Activated naive CD8-positive, alpha-beta T cell treated with anti-CD3 and anti-CD28 coated beads, Interleukin-2, amount 50 U/mL, for 24 hours (primary cell): ENCODE measurements around the gene FAM120A.

ENCODE experiments used
- ATAC-seq: fragments of 150-1000 bp; cut with Tn5 transposase; one replicate; pipeline ENCODE4 v1.10.0; 2021
- DNase-seq: peaks from one replicate; pipeline ENCODE4 v3.0.0; 2021
- H3K27ac Mint-ChIP-seq: one replicate; pipeline ENCODE4 v1.8.0; 2021; ENCODE audit warnings: mild to moderate bottlenecking, mixed read lengths
- H3K27me3 Mint-ChIP-seq: one replicate; pipeline ENCODE4 v1.8.0; 2021; ENCODE audit warnings: mixed read lengths
- H3K36me3 Mint-ChIP-seq: one replicate; pipeline ENCODE4 v1.8.0; 2021; ENCODE audit warnings: low read depth, mixed read lengths
- H3K4me1 Mint-ChIP-seq: one replicate; pipeline ENCODE4 v1.8.0; 2021; ENCODE audit warnings: mixed read lengths
- H3K4me3 Mint-ChIP-seq: one replicate; pipeline ENCODE4 v1.8.0; 2021; ENCODE audit warnings: mild to moderate bottlenecking, moderate library complexity, mixed read lengths
- H3K9me3 Mint-ChIP-seq: one replicate; pipeline ENCODE4 v1.8.0; 2021; ENCODE audit warnings: mixed read lengths

FAM120A gene

DNA sequence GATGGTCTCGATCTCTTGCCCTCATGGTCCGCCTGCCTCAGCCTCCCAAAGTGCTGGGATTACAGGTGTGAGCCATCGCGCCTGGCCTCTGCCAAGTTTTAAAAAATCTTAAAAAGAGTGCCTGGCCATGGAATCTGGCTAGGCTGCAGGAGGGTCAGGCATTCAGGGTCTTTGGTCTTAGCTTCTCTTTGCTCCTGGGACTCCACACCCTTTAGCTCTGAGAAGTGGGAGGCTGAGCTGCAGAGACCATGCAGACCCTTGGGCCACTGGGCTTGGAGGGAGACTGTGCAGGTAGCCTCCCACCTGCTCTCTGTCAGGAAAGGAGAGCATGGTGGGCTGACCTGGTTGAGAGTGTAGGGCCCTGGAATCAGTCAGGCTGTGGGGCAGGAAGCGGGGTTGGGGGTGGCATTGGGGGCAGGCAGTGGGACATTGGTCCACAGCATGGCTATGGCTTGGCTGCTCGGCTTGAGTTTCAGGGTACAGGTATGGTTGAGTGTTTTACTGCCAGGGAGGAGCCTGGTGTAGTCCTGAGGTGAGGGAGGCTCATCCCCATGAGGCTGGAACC lies 145.7 kb downstream of the FAM120A start:
- Mint-ChIP-seq H3K9me3 (no peaks in the 10 kb centered on the region), H3K4me3 (no peak overlapping the region), H3K4me1 (peaks cover 47% of the 10 kb centered on the region), H3K27me3 (no peaks in the 10 kb centered on the region), H3K27ac (no peak overlapping the region), H3K36me3 (no peaks in the 10 kb centered on the region)
- DNase-seq: no peak
- ATAC-seq: no peak

DNA sequence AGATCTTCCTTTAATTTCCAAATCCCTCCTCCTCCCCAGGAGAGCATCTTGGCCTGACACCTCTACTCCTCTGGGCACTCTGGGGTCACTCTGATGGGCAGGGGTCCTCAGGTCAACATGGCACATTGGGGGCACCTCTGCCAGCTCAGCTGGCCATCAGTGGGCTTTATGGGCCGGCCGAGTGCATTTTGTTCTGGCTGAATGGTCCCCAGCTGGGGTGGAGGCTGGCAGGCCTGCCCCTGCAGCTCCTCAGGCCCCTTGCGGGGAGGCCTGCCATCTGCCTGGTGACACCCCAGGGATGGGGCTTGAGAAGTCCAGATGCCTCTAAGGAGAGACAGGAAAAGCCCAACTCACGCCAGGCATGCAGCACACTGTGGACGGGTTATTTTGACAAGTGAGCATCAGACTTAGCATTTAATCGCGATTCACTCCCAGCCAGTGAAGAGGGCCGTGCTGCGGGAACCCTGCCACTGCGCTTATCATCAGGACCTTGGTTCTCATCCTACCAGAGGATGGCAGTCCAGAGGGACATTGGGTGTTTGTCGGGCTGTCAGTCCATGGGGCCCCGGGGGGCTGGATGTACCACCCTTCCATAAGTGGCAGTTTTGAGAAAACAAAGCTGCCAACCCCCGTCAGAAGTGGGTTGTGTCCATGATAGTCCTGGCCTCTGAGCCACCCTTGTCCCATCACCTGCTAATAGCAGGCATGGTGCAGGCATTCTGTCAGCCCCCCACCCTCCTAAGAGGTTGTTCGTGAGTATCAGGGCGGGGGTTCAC lies 146.6 kb downstream of the FAM120A start:
- peaks cover 47% of the 10 kb centered on the region for H3K4me1 Mint-ChIP-seq
- H3K27me3 Mint-ChIP-seq: no peaks in the 10 kb centered on the region
- H3K4me3 Mint-ChIP-seq: no peak overlapping the region
- DNase-seq (no peak), ATAC-seq (no peak)
- H3K36me3 Mint-ChIP-seq: peaks cover 1% of the 10 kb centered on the region
- H3K9me3 Mint-ChIP-seq: no peaks in the 10 kb centered on the region
- H3K27ac Mint-ChIP-seq: no peak overlapping the region

DNA sequence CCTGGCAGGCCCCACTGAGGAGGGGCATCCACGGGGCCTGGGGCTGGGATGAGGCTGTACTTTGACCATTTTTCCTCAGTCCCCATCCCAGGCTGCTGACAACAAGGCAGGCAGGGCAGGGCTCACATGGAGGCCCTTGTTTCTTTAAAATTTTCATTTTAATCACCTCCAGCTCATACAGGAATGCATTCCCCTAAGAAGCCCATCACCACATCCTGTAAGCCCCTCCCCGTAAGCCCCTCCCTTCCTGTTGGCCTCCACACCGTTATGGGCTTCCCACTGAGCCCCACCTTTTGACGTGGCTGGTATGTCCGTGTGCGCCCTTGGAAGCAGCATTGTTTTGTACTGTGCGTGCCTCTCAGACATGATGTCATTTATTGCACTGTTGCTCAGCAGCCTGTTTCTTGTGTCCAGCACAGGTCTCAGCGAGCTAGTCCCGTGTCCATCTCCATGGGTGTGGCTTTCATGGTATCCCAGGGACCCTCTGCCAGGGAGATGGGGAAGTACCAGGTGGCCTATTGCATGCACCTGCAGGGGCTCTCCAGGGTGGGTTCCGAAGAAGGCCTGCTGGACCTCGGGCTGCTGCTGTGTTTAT lies 147.3 kb downstream of the FAM120A start:
- Mint-ChIP-seq H3K27ac (no peak overlapping the region), H3K4me1 (peaks cover 47% of the 10 kb centered on the region)

DNA sequence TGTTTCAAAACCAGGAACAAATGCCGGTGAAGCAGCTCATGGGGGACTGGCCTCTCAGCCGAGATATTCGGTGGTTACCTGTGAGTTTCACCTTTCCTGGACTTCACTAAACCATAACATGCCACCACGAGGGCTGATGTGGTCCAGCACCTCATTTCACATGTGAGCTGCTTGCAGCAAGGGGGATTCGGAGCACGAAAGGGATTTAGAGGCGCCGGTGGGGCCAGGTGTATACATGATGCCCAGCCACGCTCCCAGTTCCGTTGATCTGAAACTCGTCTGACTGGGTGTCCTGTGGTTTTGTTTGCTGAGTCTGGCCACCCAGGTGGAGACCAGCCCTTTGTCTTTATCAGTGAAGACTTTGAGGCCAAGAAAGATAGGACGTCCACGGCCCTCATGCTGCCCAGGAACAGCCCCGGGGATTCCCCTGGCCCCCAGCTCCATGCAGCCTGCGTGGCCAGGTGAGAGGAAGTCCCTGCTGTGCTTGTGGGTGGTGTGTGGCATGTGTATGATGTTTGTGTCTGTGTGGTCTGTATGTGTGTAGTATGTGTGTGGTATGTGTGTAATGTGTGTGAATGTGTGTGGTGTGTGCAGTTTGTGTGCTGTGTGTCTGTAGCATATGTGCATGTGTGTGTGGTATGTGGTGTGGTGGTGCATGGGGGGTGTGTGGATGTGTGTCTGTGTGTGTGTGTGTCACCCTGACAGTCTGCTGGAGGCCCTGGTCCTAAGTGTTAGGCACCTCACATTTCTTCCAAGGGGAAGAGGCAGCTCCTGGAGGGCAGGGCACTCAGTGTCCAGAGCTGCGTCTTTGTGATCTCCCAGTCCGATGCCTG lies 148.3 kb downstream of the FAM120A start:
- Mint-ChIP-seq H3K36me3 (peaks cover 5% of the 10 kb centered on the region), H3K9me3 (peaks cover 3% of the 10 kb centered on the region), H3K27ac (no peak overlapping the region), H3K4me3 (no peak overlapping the region), H3K27me3 (no peaks in the 10 kb centered on the region), H3K4me1 (peaks cover 47% of the 10 kb centered on the region)
- no peak for DNase-seq
- ATAC-seq: no peak

More for the DNA sequence above, 147.3 kb downstream of the FAM120A start:
- DNase-seq (no peak), ATAC-seq (no peak)
- Mint-ChIP-seq H3K9me3 (no peaks in the 10 kb centered on the region), H3K36me3 (peaks cover 1% of the 10 kb centered on the region), H3K4me3 (no peak overlapping the region), H3K27me3 (no peaks in the 10 kb centered on the region)

DNA sequence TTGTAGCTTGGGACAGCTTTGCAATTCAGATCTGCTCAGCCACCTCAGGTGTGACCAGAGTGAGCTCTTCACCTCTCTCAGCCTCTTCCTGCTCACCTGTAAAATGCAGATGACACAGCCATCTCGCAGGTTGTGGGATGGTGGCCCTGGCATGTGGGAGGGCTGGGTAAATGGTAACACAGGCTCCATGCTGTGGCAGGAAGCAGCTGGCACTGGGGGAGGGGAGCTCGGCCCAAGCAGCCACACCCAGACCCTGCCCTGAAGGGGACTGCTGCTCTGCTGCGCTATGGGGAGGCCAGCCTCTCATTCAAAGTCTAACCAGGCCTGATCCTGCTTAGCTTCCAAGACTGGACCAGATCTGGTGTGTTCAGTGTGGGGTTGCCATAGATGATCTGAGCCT lies 149.0 kb downstream of the FAM120A start:
- H3K36me3 Mint-ChIP-seq: peaks cover 8% of the 10 kb centered on the region
- peaks cover 8% of the 10 kb centered on the region for H3K9me3 Mint-ChIP-seq
- no peak overlapping the region for H3K27ac Mint-ChIP-seq
- DNase-seq: no peak
- ATAC-seq: no peak
- no peak overlapping the region for H3K4me3 Mint-ChIP-seq
- H3K27me3 Mint-ChIP-seq: no peaks in the 10 kb centered on the region
- H3K4me1 Mint-ChIP-seq: peaks cover 47% of the 10 kb centered on the region

DNA sequence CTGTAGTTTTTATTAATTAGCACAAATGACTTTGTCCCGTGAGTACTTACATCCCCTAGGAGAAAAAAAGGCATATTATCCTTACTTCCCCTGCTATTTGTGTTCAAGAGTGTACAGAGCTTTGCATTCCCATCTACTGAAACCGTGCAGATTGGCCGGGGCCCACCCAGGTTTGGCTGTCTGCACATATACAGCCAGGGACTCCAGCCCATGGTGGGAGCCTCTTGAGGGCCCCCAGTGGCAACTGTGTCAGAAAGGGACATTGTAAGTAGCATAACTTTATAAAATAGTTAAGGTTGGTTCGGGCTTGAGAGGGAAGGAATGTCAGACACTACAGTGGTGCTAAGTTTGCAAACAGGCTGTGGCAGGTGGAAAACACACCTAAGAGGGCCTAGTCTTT lies 149.6 kb downstream of the FAM120A start:
- Mint-ChIP-seq H3K4me3 (no peak overlapping the region), H3K36me3 (peaks cover 8% of the 10 kb centered on the region), H3K27me3 (no peaks in the 10 kb centered on the region), H3K4me1 (peaks cover 45% of the 10 kb centered on the region), H3K9me3 (peaks cover 10% of the 10 kb centered on the region), H3K27ac (no peak overlapping the region)
- no peak for DNase-seq
- no peak for ATAC-seq

DNA sequence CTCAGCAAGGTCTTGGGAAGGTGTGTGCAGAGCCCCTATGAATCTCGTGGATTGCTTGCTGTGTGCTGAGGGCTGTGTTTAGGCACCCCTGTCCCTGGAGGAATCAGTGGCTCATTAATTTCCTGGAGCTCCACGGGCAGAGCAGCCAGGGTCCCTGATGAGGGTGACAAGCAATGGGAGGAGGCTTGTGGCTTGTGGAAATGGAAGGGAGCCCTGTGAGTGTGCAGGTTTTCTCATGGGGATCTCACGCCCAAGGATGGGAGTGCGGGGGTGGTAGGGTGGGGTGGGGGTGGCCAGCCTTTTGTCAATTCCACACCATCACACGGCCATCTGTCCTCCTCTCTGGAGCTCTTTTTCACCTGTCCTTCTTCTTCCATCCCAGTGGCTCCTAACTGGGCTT lies 150.2 kb downstream of the FAM120A start:
- Mint-ChIP-seq H3K27ac (no peak overlapping the region), H3K4me1 (peaks cover 44% of the 10 kb centered on the region), H3K36me3 (peaks cover 14% of the 10 kb centered on the region), H3K9me3 (peaks cover 15% of the 10 kb centered on the region), H3K27me3 (no peaks in the 10 kb centered on the region), H3K4me3 (no peak overlapping the region)
- DNase-seq: no peak
- no peak for ATAC-seq

DNA sequence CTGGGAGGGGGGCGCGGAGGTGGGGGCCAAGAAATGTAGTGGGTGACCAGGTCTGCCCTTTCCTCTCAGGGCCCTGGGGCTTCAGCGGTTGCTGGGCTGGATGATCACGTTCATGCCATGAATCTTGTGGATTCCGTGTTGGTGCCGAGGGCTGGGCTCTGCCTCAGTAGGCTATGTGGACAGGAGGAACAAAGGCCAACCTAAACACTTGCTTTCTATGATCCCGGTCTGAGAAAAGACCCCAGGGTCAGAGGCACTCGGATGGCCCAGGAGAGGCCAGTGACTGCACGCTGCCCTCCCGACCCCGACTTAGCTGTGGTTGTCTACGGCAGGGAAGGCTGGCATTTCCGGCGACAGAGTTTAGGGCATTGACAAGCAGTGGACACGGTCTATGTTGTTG lies 151.5 kb downstream of the FAM120A start:
- ATAC-seq: no peak
- H3K4me3 Mint-ChIP-seq: no peak overlapping the region
- peaks cover 18% of the 10 kb centered on the region for H3K36me3 Mint-ChIP-seq
- H3K9me3 Mint-ChIP-seq: peaks cover 23% of the 10 kb centered on the region
- no peak for DNase-seq
- no peaks in the 10 kb centered on the region for H3K27me3 Mint-ChIP-seq
- no peak overlapping the region for H3K27ac Mint-ChIP-seq
- H3K4me1 Mint-ChIP-seq: peaks cover 36% of the 10 kb centered on the region

DNA sequence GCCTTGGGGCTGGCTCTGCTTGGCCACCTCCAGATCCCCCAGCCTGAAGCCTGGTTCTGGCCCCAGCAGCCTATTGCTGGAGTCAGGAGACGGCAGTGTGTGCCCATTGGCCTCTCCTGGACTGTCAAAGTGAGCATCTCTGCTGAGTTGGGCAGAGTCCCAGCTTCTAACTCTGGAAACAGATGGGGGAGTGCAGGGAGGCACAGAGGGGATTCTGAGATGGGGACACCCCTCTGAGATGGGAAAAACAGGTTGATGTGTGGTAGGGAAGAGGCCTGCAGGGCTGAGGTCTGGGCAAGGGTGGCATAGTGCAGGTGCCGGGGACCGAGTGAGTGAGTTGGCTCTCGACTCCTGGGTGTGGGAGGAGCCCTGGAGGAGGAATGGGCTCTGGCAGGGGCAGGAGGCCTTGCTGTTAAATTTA lies 152.4 kb downstream of the FAM120A start:
- Mint-ChIP-seq H3K4me1 (peaks cover 28% of the 10 kb centered on the region), H3K4me3 (no peak overlapping the region), H3K27ac (no peak overlapping the region), H3K9me3 (peaks cover 24% of the 10 kb centered on the region), H3K27me3 (no peaks in the 10 kb centered on the region), H3K36me3 (peaks cover 21% of the 10 kb centered on the region)
- DNase-seq (no peak), ATAC-seq (no peak)

DNA sequence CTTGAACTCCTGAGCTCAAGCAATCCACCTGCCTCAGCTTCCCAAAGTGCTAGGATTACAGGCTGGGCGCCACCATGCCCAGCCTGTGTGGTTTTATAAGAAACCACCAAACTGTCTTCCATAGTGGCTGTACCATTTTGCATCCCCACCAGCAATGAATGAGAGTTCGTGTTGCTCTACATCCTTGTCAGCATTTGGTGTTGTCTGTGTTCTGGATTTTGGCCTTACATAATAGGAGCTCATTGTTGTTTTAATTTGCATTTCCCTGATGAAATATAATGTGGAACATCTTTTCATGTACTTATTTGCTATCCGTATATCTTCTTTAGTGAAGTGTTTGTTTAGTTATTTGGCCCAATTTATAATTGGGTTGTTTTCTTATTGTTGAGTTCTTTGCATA lies 154.7 kb downstream of the FAM120A start:
- no peak for DNase-seq
- H3K27me3 Mint-ChIP-seq: no peaks in the 10 kb centered on the region
- peaks cover 5% of the 10 kb centered on the region for H3K4me1 Mint-ChIP-seq
- peaks cover 37% of the 10 kb centered on the region for H3K9me3 Mint-ChIP-seq
- no peak overlapping the region for H3K27ac Mint-ChIP-seq
- no peak for ATAC-seq
- no peak overlapping the region for H3K4me3 Mint-ChIP-seq
- peaks cover 32% of the 10 kb centered on the region for H3K36me3 Mint-ChIP-seq

DNA sequence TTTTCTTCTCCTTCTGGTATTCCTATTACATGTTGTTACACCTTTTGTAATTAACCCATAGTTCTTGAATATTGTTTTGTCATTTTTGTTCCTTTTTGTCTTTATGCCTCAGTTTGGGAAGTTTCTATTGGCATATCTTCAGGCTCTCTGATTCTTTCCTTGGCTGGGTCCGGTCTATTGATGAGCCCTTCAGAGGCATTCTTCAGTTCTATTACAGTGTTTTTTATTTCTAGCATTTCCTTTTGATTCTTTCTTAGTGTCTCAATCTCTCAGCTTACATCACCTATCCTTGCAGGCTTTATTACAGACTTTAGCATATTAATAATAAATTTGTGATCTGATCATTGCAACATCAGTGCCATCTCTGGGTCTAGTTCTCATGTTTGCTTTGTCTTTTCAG lies 158.7 kb downstream of the FAM120A start:
- no peak for DNase-seq
- Mint-ChIP-seq H3K27ac (no peak overlapping the region), H3K4me3 (no peak overlapping the region), H3K36me3 (peaks cover 26% of the 10 kb centered on the region), H3K9me3 (peaks cover 32% of the 10 kb centered on the region), H3K27me3 (no peaks in the 10 kb centered on the region), H3K4me1 (peaks cover 22% of the 10 kb centered on the region)
- no peak for ATAC-seq

DNA sequence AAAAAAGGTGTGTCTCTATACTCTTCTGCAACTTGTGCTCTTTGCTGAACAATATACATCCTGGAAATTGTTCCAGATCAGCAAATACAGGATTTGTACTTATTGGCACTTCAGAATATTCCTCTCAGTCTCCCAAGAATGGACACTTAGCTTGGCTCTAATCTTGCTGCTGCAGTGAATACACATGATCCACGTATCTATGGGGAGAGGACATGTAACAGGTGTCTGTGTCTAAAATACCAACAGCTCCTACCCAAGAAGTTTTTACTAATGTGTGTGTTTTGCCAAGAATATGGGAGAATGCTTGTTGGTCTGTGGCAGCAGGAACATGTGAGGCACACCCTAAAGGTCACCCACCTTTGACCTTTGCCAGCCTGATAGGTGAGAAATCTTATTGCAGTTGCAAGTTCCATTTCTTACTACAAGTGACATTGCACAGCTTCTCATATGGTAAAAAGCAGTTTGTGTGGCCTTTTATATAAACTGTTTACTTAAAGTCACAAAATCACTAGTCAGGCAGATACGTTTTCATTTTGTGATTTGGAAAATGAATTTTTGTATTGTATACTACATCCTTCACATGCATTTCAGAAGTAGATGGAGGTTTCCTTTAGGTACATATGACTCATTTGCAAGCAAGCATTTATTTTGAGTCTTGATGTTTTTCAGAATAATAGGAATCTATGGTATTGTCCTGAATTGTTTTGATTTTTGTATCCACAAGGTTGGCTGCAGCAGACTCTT lies 160.7 kb downstream of the FAM120A start:
- ATAC-seq (peak; percentile 59), DNase-seq (no peak)
- Mint-ChIP-seq H3K27ac (peak overlapping the region; percentile 50), H3K4me1 (peaks cover 19% of the 10 kb centered on the region), H3K9me3 (peaks cover 19% of the 10 kb centered on the region), H3K4me3 (no peak overlapping the region), H3K27me3 (no peaks in the 10 kb centered on the region), H3K36me3 (peaks cover 15% of the 10 kb centered on the region)

DNA sequence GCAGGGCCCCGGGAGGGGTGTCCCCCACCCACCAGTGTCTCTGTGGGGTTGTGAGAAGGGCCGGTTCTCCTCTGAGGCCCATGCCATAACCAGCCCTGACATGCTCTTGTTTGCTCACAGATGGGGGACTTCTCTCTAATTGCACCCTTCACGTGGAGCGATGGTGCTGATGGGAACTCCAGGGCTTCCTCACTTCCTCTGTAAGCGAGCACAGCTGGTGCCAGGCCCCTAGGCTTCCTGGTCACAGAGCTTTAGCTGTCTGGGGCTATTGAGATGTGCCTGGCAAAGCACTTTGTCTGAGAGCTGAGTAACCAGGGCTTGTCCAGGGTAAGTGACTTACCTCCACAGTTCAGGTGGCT lies 161.3 kb downstream of the FAM120A start:
- peak; percentile 18 for DNase-seq
- no peak overlapping the region for H3K4me3 Mint-ChIP-seq
- peak; percentile 86 for ATAC-seq
- peaks cover 19% of the 10 kb centered on the region for H3K4me1 Mint-ChIP-seq
- H3K27me3 Mint-ChIP-seq: no peaks in the 10 kb centered on the region
- H3K27ac Mint-ChIP-seq: peak overlapping the region; percentile 50
- peaks cover 15% of the 10 kb centered on the region for H3K36me3 Mint-ChIP-seq
- H3K9me3 Mint-ChIP-seq: peaks cover 16% of the 10 kb centered on the region

DNA sequence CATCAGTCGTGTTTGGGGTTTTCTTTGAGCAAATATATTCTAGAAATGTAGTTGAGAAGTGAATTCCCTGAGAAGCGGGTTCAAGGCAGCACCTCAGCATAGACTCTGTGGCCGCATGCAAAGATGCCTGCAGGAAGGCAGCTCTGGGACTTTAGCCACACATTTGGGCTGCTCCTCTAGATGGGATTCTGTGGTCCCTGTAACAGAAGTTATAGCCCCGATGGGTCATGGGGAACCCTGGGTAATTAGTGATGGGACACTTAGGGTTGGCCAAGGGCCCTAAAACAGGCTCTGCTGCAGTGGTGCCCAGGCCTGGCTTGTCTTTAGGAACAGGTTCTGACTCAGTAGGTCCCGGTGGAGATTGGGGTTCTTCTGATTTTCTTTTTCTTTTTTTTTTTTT lies 161.7 kb downstream of the FAM120A start:
- H3K4me3 Mint-ChIP-seq: no peak overlapping the region
- peaks cover 23% of the 10 kb centered on the region for H3K4me1 Mint-ChIP-seq
- DNase-seq: no peak
- H3K27me3 Mint-ChIP-seq: no peaks in the 10 kb centered on the region
- peak overlapping the region; percentile 50 for H3K27ac Mint-ChIP-seq
- peaks cover 15% of the 10 kb centered on the region for H3K36me3 Mint-ChIP-seq
- no peak for ATAC-seq
- H3K9me3 Mint-ChIP-seq: peaks cover 14% of the 10 kb centered on the region
